Osteocyte (in vitro differentiated cells): Measurements from ENCODE around the gene A4GNT. TPM values are rescaled to one million over a fixed set of nuclear protein-coding genes. Genes with fewer than 3 reads are reported as not detected.
A peak's percentile ranks its signal among the peaks of the same experiment; 100 is the strongest.

Experiments
- DNase-seq: peaks from one replicate; pipeline ENCODE4 v3.0.0; 2021; ENCODE audit warnings: mixed read lengths; ENCODE audit not compliant: unreplicated experiment; ENCODE audit errors: extremely low spot score
- H3K27ac Mint-ChIP-seq: one replicate; pipeline ENCODE4 v1.8.0; 2021; ENCODE audit warnings: mild to moderate bottlenecking, mixed read lengths; ENCODE audit not compliant: unreplicated experiment
- H3K27me3 Mint-ChIP-seq: one replicate; pipeline ENCODE4 v1.8.0; 2021; ENCODE audit warnings: mixed read lengths; ENCODE audit not compliant: unreplicated experiment
- H3K36me3 Mint-ChIP-seq: one replicate; pipeline ENCODE4 v1.8.0; 2021; ENCODE audit warnings: mixed read lengths; ENCODE audit not compliant: unreplicated experiment
- H3K4me1 Mint-ChIP-seq: one replicate; pipeline ENCODE4 v1.8.0; 2021; ENCODE audit warnings: mixed read lengths; ENCODE audit not compliant: unreplicated experiment
- H3K4me3 Mint-ChIP-seq: one replicate; pipeline ENCODE4 v1.8.0; 2021; ENCODE audit warnings: mild to moderate bottlenecking, moderate library complexity, mixed read lengths; ENCODE audit not compliant: unreplicated experiment
- H3K9me3 Mint-ChIP-seq: one replicate; pipeline ENCODE4 v1.8.0; 2021; ENCODE audit warnings: mixed read lengths; ENCODE audit not compliant: unreplicated experiment
- CTCF ChIP-seq: fragments of 200-600 bp; sonication (generic); IDR thresholded peaks from 2 replicates; pipeline ENCODE4 v1.5.0; 2021; ENCODE audit warnings: antibody characterized with exemption, mild to moderate bottlenecking, moderate library complexity
- total RNA-seq: library from RNA; stranded (reverse); gene quantifications from 2 replicates; pipeline ENCODE4 v1.2.1, GENCODE V29; 2021

The A4GNT gene
- total RNA-seq, 1 donor from 2014 or later: not detected

GRCh38 chr3:138114431-138114918 is 17.7 kb downstream of the A4GNT start:
- Mint-ChIP-seq H3K9me3 (no peaks in the 10 kb centered on the region), H3K4me3 (peak overlapping the region; percentile 93), H3K36me3 (peaks cover 7% of the 10 kb centered on the region), H3K27me3 (no peaks in the 10 kb centered on the region), H3K27ac (peak overlapping the region; percentile 92), H3K4me1 (peaks cover 35% of the 10 kb centered on the region)
- DNase-seq: no peak
- no peak for TF ChIP-seq CTCF

- peak overlapping the region; percentile 92 for H3K27ac Mint-ChIP-seq
- no peak for DNase-seq
- no peaks in the 10 kb centered on the region for H3K27me3 Mint-ChIP-seq
- H3K36me3 Mint-ChIP-seq: peaks cover 7% of the 10 kb centered on the region
- H3K4me3 Mint-ChIP-seq: peak overlapping the region; percentile 93
- H3K4me1 Mint-ChIP-seq: peaks cover 35% of the 10 kb centered on the region
- H3K9me3 Mint-ChIP-seq: no peaks in the 10 kb centered on the region
- TF ChIP-seq CTCF: no peak
Observed at GRCh38 chr3:138113326-138113725, 18.9 kb downstream of the A4GNT start.

DNA sequence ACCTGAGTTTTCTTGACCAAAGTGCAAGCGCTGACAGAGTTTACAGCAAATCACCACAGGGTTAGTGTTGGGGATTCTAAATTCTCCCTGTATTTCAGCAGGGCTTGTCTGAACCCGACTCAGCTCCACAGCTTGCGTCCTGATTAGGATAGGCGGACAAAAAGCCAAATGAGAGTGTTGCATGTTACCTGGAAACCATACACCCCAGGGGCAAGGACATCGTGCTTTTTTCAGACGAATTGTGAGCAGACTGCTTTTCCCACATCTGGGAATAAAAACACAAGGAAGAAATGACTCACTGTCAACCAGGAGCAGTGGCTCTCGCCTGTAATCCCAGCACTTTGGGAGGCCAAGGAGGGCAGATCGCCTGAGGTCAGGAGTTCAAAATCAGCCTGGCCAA is 19.8 kb downstream of the A4GNT start:
- H3K9me3 Mint-ChIP-seq: no peaks in the 10 kb centered on the region
- TF ChIP-seq CTCF: no peak
- H3K4me3 Mint-ChIP-seq: no peak overlapping the region
- peaks cover 35% of the 10 kb centered on the region for H3K4me1 Mint-ChIP-seq
- peaks cover 7% of the 10 kb centered on the region for H3K36me3 Mint-ChIP-seq
- peak overlapping the region; percentile 92 for H3K27ac Mint-ChIP-seq
- H3K27me3 Mint-ChIP-seq: no peaks in the 10 kb centered on the region
- no peak for DNase-seq

GRCh38 chr3:138105598-138105997 is 26.6 kb downstream of the A4GNT start:
- Mint-ChIP-seq H3K9me3 (no peaks in the 10 kb centered on the region), H3K27ac (no peak overlapping the region), H3K27me3 (no peaks in the 10 kb centered on the region), H3K4me3 (no peak overlapping the region), H3K36me3 (peaks cover 21% of the 10 kb centered on the region), H3K4me1 (no peaks in the 10 kb centered on the region)
- no peak for TF ChIP-seq CTCF
- DNase-seq: no peak

DNA sequence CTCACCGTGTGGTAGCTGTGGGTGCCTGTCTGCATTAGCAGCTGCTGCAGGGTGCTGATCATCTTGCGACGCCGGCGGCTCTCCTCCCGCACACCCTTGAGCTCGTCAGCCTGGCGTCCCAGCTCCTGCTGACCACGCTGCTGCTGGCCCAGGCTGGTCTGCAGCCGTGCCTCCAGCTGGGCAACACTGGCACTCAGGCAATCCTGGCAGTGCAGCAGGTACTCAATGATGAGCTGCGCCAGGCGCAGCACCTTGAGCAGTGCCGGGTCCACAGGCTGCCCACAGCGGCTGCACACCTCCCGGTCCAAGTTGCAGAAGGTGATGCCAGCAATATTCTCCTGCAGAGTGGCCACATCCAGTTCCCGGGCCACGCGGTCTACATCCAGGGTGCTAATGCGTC is 28.7 kb downstream of the A4GNT start:
- no peak for DNase-seq
- H3K27me3 Mint-ChIP-seq: no peaks in the 10 kb centered on the region
- no peak for TF ChIP-seq CTCF
- no peaks in the 10 kb centered on the region for H3K9me3 Mint-ChIP-seq
- H3K27ac Mint-ChIP-seq: no peak overlapping the region
- H3K4me1 Mint-ChIP-seq: no peaks in the 10 kb centered on the region
- peaks cover 24% of the 10 kb centered on the region for H3K36me3 Mint-ChIP-seq
- no peak overlapping the region for H3K4me3 Mint-ChIP-seq
